Activated T-cell treated with anti-CD3 and anti-CD28 coated beads, Interleukin-2, amount 50 U/mL, for 24 hours (primary cell): ENCODE measurements around the gene RALGPS1.

Source experiments
- DNase-seq: peaks from one replicate; pipeline ENCODE4 v3.0.0-alpha.2; 2020
- H3K27ac Mint-ChIP-seq: 2 replicates; pipeline ENCODE4 v1.8.0; 2020; ENCODE audit warnings: mild to moderate bottlenecking, mixed read lengths
- H3K27me3 Mint-ChIP-seq: 2 replicates; pipeline ENCODE4 v1.8.0; 2020; ENCODE audit warnings: mixed read lengths
- H3K36me3 Mint-ChIP-seq: 2 replicates; pipeline ENCODE4 v1.8.0; 2020; ENCODE audit warnings: low read depth, mixed read lengths
- H3K4me1 Mint-ChIP-seq: 2 replicates; pipeline ENCODE4 v1.8.0; 2020; ENCODE audit warnings: low read depth, mixed read lengths
- H3K4me3 Mint-ChIP-seq: 2 replicates; pipeline ENCODE4 v1.8.0; 2020; ENCODE audit warnings: mild to moderate bottlenecking, moderate library complexity, mixed read lengths
- H3K9me3 Mint-ChIP-seq: 2 replicates; pipeline ENCODE4 v1.8.0; 2020; ENCODE audit warnings: mixed read lengths

RALGPS1 gene

DNA sequence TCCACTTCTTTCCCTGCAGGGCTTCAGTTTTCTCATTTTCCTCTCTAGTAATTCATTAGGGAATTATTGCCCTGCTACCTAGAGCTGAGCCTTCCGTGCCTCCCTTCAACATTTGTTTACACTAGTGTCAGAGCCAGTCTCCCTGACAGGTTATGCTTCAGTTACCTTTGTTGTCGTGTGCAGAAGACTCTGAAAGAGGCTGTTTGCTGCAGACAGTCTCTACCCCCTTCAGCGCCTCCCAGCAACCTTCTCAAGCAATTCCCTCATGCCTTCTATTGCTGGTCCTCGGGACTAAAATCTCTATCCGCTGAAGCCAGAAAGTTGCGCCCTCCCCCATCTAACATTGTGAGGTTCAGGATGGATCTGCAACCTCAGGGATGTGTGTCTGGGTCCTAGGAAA, 12.8 kb downstream of the RALGPS1 start:
- H3K36me3 Mint-ChIP-seq = no peaks in the 10 kb centered on the region

DNA sequence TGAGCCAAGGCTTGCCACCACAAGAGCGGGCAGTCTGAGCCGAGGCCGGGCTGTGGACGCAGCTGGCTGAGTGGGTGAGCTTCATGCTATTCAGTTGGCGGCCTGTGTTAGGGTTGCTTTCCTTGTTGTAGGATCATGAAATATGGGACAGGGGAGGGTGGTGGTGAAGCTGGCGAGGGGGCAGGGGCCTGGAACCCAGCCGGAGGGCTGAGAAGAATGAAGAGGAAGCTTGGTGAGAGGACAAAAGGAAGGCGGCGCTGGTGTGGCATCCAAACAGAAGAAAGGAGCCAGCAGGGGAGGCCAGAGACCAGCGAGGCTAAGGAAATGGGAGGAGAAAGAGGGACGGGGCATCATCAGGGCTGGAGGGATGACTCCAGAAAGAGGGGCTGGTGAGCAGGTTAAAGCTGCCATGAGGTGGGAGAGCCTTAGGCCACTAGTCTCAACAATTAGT, 18.3 kb downstream of the RALGPS1 start:
- H3K36me3 Mint-ChIP-seq = no peaks in the 10 kb centered on the region

More for the DNA sequence above, 12.8 kb downstream of the RALGPS1 start:
- DNase-seq = no peak
- Mint-ChIP-seq H3K27me3 (no peaks in the 10 kb centered on the region), H3K4me1 (no peaks in the 10 kb centered on the region), H3K4me3 (no peak overlapping the region), H3K9me3 (no peaks in the 10 kb centered on the region), H3K27ac (no peak overlapping the region)

DNA sequence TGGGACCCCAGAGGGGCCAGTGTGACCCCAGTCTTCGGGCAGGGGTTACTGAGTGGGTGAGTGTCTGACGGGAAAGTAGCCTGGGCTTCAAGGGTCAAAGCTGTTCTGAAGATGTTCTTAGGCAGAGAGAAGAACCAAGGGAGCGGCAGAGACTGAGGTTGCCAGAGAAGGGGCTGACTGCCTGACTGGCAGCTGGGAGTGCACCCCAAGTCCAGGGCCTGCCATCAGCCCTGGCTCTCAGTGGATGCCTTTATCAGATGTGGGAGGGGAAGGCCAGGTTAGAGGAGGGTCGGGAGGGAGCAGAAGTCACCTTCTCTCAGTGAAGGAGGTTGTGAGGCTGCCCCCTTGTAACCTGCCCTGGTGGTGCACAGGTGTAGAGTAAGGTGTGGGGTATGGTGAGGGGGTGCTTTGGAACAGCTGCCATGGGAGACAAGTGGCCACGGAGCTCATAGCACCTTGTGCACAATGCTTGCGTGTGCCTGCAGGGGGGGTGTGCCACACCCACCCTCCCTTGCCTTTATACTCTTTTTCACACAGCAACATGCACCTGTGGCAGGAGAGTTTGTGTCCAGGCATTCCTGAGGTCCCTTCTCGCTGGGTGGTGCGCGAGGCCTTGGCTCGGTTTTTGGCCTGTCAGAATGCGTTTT, 18.9 kb downstream of the RALGPS1 start:
- Mint-ChIP-seq H3K9me3 (no peaks in the 10 kb centered on the region), H3K36me3 (no peaks in the 10 kb centered on the region), H3K4me3 (no peak overlapping the region)

More for the DNA sequence above, 18.3 kb downstream of the RALGPS1 start:
- Mint-ChIP-seq H3K27ac (no peak overlapping the region), H3K9me3 (no peaks in the 10 kb centered on the region), H3K4me1 (no peaks in the 10 kb centered on the region), H3K4me3 (no peak overlapping the region), H3K27me3 (no peaks in the 10 kb centered on the region)
- DNase-seq = no peak

DNA sequence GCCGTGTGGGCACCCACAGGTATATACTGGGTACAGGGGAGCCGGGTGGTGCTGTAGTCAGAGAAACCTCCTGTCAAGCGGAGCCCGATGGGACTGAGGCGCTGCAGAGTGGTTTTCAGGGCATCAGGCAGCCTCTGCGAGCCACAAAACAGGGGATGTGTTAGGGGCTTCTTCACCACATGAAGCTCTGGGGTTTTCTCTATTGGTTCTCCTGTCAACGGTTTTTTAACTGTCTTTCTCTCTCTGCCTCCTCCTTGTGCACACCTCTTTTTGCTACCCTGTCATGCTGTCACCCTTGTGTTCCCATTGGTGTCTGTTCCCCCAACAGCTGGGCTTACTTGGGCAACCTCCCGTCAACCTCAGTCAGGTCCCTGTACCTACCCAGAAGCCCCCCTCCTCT, 19.9 kb downstream of the RALGPS1 start:
- Mint-ChIP-seq H3K27me3 (no peaks in the 10 kb centered on the region), H3K36me3 (no peaks in the 10 kb centered on the region), H3K4me1 (no peaks in the 10 kb centered on the region), H3K27ac (no peak overlapping the region), H3K4me3 (no peak overlapping the region), H3K9me3 (no peaks in the 10 kb centered on the region)
- no peak for DNase-seq

More for the DNA sequence above, 18.9 kb downstream of the RALGPS1 start:
- no peak for DNase-seq
- Mint-ChIP-seq H3K4me1 (no peaks in the 10 kb centered on the region), H3K27ac (no peak overlapping the region), H3K27me3 (no peaks in the 10 kb centered on the region)

DNA sequence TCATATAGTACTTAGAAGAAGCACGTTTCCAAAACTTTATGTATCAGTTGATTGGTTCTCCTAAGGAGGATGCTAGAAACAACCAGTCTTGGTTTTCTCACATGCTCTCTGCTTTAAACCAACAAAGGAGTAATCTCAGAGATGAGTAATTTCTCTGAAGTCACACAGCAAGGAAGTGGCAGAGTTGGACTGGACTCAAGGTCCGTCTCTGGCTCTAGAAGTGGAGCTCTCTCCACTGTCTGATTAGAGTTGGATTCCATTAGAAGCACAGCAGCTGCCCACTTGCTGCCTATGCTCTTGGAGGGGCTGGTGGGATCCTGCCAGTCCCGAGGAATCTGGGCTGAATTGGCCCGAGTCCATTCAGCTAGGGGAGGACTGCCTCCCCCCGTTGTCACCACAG, 21.0 kb downstream of the RALGPS1 start:
- no peaks in the 10 kb centered on the region for H3K36me3 Mint-ChIP-seq
- H3K9me3 Mint-ChIP-seq = no peaks in the 10 kb centered on the region
- no peak for DNase-seq
- no peak overlapping the region for H3K4me3 Mint-ChIP-seq
- H3K27ac Mint-ChIP-seq = no peak overlapping the region
- H3K4me1 Mint-ChIP-seq = peaks cover 2% of the 10 kb centered on the region
- H3K27me3 Mint-ChIP-seq = no peaks in the 10 kb centered on the region

DNA sequence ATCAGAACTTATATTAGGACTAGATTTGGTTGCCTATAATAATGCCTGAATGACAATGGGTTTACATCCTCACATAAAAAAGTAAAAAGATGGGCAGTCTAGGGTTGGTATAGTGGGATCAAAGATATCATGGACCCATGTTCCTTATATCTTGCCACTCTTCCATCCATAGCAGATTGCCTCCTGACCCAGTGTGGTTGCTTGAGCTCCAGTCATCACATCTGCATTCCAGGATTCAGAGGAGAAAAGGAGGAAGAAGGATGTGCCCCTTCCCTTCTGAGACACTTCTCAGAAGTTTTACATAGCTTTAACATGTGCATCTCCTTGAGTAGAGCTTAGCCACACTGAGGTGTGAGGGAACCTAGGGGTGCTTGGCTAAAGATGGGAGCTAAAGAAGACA, 22.9 kb downstream of the RALGPS1 start:
- H3K4me3 Mint-ChIP-seq = no peak overlapping the region
- H3K27me3 Mint-ChIP-seq = peaks cover 5% of the 10 kb centered on the region
- H3K27ac Mint-ChIP-seq = no peak overlapping the region

DNA sequence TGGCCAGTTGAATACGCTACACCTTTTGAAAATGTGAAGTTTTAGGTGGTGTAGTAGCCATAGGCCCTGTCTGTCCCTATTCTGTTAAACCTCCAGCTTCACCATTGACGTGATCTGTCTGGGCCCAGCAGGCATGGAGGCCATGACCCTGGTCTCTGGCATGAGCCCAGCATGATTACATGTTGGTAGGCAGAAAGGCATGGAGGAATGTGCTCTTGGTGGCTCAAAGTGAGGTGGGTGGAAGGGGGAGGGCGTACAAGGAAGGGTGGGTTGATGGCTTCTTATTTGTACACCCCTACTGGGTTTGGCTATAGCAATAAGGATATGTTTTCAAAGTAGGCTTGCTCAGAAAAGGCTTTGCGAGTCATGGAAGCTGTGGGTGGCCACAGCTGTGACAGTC, 23.7 kb downstream of the RALGPS1 start:
- H3K9me3 Mint-ChIP-seq = no peaks in the 10 kb centered on the region
- H3K4me3 Mint-ChIP-seq = no peak overlapping the region
- peaks cover 5% of the 10 kb centered on the region for H3K27me3 Mint-ChIP-seq
- no peaks in the 10 kb centered on the region for H3K36me3 Mint-ChIP-seq
- H3K27ac Mint-ChIP-seq = no peak overlapping the region
- DNase-seq = no peak
- H3K4me1 Mint-ChIP-seq = peaks cover 4% of the 10 kb centered on the region

More for the DNA sequence above, 22.9 kb downstream of the RALGPS1 start:
- DNase-seq = no peak
- peaks cover 4% of the 10 kb centered on the region for H3K4me1 Mint-ChIP-seq
- H3K9me3 Mint-ChIP-seq = no peaks in the 10 kb centered on the region
- H3K36me3 Mint-ChIP-seq = no peaks in the 10 kb centered on the region

DNA sequence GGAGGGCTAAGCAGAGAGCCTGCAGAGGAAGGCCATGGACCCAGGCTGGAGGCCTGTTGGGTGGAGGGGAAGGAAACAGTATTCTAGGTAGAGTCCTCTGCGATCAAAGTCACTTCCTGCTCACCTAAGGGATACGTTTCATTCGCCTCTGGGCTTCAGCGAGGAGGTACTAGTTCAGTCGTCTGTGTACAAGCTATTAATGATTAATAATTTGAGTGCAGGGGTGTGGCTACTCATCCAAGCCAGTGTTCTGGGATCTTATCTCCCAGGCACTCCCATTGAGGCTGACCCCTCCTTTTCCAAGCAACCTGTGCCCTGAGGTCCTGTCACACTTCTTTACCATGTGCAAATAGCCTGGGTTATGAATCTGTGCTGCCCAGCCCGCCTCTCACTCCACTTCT, 25.2 kb downstream of the RALGPS1 start:
- Mint-ChIP-seq H3K36me3 (no peaks in the 10 kb centered on the region), H3K27me3 (peaks cover 5% of the 10 kb centered on the region), H3K27ac (no peak overlapping the region), H3K9me3 (no peaks in the 10 kb centered on the region), H3K4me1 (peaks cover 4% of the 10 kb centered on the region), H3K4me3 (no peak overlapping the region)
- no peak for DNase-seq

DNA sequence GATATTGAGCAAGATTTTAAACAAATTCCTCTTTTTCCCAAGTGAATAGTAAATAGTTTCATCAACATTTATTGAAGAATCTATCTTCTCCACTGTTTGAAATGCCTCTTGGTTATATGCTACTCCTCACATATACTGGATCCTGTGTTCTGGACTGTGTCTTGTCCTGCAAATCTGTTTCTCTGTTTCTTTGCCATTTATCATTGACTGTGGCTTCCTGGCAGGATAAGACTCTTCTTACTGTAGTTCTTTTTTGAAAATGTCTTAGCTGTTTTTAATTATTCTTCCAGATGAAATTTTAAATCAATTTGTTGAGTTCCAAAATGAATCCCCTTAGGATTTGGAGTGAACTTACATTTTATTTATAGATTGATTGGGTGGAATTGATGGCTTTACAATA, 27.8 kb downstream of the RALGPS1 start:
- Mint-ChIP-seq H3K9me3 (no peaks in the 10 kb centered on the region), H3K4me1 (peaks cover 4% of the 10 kb centered on the region), H3K4me3 (no peak overlapping the region), H3K27ac (no peak overlapping the region), H3K27me3 (peaks cover 5% of the 10 kb centered on the region), H3K36me3 (no peaks in the 10 kb centered on the region)
- no peak for DNase-seq

DNA sequence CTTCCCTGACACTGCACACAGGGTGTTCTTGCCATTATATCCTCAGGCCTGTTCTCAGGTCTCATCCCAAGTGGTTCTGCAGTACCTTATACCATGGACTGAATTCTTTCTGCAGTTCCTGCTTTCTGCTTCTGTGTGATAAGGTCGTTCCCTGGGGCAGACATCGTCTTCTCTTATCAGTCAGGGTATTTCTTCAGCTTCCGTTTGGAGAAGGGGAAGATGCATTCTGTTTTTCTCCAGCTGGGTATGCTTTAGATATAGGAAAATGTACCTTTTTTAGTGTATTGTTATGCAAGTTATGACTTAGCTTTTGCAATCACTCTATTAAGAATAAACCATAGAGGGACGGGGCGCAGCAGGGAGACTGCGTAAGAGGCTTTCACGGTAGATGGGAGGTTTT, 31.1 kb downstream of the RALGPS1 start:
- no peak overlapping the region for H3K27ac Mint-ChIP-seq
- H3K27me3 Mint-ChIP-seq = peaks cover 5% of the 10 kb centered on the region

DNA sequence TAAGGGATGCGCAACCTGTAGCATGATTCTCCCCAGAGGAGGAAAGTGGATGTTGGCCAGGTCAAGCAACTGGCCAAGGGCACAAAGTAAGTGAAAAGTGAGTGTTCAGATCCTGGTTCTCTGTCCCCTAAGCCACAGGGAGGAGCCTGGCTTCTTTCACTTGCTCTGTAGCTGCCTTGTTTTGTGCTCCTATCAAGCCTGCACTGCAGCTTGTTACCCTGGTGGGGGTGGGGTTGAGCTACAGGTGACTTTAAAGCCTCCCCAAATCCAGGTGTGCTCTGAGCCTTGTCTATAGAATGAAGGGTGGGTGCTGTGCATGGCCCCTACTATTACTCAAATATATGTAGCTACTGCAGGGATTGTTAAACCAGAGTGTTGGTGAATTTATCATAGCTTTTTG, 32.9 kb downstream of the RALGPS1 start:
- DNase-seq = no peak
- Mint-ChIP-seq H3K4me3 (no peak overlapping the region), H3K36me3 (no peaks in the 10 kb centered on the region), H3K4me1 (no peaks in the 10 kb centered on the region), H3K27me3 (no peaks in the 10 kb centered on the region), H3K27ac (no peak overlapping the region), H3K9me3 (no peaks in the 10 kb centered on the region)

More for the DNA sequence above, 31.1 kb downstream of the RALGPS1 start:
- H3K36me3 Mint-ChIP-seq = no peaks in the 10 kb centered on the region
- peaks cover 1% of the 10 kb centered on the region for H3K4me1 Mint-ChIP-seq
- no peaks in the 10 kb centered on the region for H3K9me3 Mint-ChIP-seq
- no peak overlapping the region for H3K4me3 Mint-ChIP-seq
- DNase-seq = no peak

DNA sequence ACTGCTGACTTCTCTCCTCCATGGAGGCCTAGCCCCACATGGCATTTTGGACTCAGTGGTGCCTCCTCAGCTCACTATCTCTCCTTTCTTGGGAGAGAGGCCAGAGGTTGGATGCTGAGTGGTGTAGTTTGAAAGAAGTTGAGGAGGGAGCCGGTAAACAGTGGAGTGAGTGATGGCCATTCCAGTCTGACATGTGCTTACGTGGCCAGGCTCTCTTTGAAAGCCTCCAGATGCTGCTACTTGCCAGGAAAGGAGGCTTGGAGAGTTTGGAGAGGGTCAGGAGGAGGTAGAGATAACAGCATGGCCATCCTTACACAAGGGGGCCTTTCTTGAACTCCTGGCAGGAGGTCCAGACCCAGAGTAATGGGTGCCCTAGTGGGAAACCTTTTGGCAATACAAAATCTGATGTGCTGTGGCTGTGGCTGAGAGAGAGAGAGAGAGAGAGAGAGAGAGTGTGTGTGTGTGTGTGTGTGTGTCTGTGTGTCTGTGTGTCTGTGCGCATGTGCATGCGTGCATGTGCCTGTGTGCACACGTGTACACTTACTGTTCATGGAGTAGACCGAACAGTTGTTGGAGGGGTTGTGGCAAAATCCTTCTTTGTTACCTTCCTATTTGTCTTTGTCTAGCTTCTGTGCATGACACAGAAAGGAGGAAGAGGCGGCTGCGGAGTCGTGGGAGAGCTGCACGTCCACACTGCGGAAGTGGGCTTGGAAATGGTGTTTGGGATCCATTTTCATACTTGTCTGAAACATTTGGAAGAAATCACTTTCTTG, 37.8 kb downstream of the RALGPS1 start:
- Mint-ChIP-seq H3K27ac (no peak overlapping the region), H3K4me1 (no peaks in the 10 kb centered on the region), H3K36me3 (no peaks in the 10 kb centered on the region), H3K4me3 (no peak overlapping the region), H3K9me3 (no peaks in the 10 kb centered on the region), H3K27me3 (no peaks in the 10 kb centered on the region)
- no peak for DNase-seq

DNA sequence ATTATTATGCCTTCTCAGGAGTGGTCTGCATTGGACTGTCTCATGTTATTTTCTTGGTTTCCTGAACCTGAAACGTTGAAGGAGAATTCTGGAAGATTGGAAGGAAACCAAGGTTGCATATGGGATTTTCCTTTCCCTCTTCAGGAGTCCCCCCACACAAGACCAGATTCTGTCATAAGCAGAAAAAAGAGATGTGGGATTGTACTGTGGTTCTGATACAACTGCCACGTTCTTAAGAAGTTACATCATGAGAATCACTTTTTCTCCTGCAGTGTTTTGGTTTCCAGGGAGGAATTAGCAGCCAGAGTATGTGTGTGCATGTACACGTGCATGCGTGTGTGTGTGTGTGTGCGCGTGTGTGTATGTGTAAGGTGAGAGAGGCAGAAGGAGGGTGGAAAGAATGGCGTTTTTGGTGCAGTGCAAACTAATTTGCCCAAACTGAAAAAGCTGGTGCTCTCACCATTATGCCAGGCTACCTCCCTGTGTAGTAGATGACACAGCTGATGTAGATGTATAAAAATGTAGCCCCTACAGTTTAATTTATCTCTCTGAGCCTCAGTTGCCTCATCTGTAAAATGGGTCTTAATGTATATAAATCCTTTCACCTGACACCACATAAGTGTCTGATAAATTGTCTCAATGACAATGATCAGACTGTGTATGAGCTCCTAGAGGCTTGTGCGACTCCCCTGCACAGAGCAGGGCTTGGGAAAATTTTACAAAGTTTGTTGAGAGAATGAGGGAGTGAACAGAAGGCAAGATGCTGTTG, 38.6 kb downstream of the RALGPS1 start:
- no peaks in the 10 kb centered on the region for H3K4me1 Mint-ChIP-seq
- H3K27me3 Mint-ChIP-seq = no peaks in the 10 kb centered on the region
- no peaks in the 10 kb centered on the region for H3K9me3 Mint-ChIP-seq
- no peak for DNase-seq
- no peaks in the 10 kb centered on the region for H3K36me3 Mint-ChIP-seq
- H3K4me3 Mint-ChIP-seq = no peak overlapping the region
- no peak overlapping the region for H3K27ac Mint-ChIP-seq

DNA sequence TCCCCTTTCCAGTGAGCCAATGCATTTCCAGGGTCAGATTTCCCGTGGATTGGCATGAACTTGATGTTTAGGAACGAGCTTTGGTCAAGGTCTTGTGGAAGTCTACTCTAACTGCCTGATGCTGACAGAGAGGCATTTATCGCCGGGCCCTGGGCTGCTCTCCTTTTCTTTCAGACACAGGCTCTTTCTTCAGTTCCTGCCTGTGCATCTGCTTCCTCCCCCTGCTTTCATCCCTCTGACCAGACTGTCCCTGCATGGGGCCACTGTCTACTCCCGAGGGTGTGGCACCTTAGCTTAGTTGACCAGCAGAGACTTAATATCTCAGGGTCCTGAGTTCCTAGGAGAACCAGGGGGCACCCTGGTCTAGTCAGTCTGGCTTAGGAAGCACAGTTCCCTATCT, 41.2 kb downstream of the RALGPS1 start:
- no peak overlapping the region for H3K27ac Mint-ChIP-seq
- peaks cover 3% of the 10 kb centered on the region for H3K27me3 Mint-ChIP-seq
- no peaks in the 10 kb centered on the region for H3K4me1 Mint-ChIP-seq
- no peak overlapping the region for H3K4me3 Mint-ChIP-seq
- no peaks in the 10 kb centered on the region for H3K9me3 Mint-ChIP-seq
- no peak for DNase-seq
- H3K36me3 Mint-ChIP-seq = no peaks in the 10 kb centered on the region
